ENCODE results near the gene SRSF9.

GRCh38 chr12:120437735-120438494 lies 31.6 kb downstream of the SRSF9 start, which contains the start of gene COX6A1:
- TF ChIP-seq, protein P1, sequence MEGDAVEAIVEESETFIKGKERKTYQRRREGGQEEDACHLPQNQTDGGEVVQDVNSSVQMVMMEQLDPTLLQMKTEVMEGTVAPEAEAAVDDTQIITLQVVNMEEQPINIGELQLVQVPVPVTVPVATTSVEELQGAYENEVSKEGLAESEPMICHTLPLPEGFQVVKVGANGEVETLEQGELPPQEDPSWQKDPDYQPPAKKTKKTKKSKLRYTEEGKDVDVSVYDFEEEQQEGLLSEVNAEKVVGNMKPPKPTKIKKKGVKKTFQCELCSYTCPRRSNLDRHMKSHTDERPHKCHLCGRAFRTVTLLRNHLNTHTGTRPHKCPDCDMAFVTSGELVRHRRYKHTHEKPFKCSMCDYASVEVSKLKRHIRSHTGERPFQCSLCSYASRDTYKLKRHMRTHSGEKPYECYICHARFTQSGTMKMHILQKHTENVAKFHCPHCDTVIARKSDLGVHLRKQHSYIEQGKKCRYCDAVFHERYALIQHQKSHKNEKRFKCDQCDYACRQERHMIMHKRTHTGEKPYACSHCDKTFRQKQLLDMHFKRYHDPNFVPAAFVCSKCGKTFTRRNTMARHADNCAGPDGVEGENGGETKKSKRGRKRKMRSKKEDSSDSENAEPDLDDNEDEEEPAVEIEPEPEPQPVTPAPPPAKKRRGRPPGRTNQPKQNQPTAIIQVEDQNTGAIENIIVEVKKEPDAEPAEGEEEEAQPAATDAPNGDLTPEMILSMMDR (IDR thresholded peaks at IDR 0.05): peak in 2 of 6 experiments; percentile 17 to 19
- peak; percentile 21 to 73 for TF ChIP-seq POLR2A (IDR thresholded peaks at IDR 0.05)
